GM12875 (cell line): ENCODE data around the gene ALAD.

Experiments
- H3K4me3 ChIP-seq: one replicate; pipeline ENCODE4 v1.5.1; 2011; ENCODE audit warnings: low read depth, low read length, control low read depth
- TF ChIP-seq, protein P1 (sequence below): IDR thresholded peaks from 2 replicates; pipeline ENCODE4 v1.5.1; 2011; ENCODE audit warnings: low read depth, mild to moderate bottlenecking, control low read depth, inconsistent platforms, low read length, moderate library complexity, borderline replicate concordance; ENCODE audit not compliant: insufficient read depth

The ALAD gene

DNA sequence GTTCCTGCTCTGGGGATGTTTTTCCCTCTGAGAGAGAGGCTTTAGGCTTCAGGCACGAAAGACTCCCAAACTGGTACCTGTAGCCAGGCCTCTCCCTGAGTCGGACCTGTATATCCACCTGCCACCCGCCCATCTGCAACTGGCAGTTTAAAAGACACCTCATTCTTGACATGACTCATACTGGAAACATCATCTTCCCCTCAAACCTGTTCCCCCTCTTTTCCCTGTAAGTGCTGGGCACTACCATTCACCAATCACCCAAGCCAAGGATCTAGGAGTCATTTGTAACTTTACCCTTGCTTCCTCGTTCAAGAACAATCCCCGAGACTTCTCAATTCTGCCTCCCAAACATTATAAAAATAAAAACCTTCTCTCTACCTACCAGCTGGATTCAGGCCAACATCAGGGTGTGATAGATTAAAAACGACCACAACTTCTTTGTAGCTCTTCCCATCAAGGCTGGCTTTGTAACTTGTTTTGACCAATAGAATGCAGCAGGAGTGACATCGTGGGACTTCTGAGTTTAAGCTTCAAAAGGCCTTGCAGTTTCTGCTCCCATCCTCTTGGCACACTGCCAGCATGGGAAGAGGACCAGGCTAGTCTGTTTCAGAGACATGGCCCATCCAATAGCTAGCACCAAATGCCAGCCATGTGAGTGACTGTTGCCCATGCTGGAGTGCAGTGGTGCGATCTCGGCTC is 59.2 kb downstream of the ALAD start:
- TF ChIP-seq, protein P1, sequence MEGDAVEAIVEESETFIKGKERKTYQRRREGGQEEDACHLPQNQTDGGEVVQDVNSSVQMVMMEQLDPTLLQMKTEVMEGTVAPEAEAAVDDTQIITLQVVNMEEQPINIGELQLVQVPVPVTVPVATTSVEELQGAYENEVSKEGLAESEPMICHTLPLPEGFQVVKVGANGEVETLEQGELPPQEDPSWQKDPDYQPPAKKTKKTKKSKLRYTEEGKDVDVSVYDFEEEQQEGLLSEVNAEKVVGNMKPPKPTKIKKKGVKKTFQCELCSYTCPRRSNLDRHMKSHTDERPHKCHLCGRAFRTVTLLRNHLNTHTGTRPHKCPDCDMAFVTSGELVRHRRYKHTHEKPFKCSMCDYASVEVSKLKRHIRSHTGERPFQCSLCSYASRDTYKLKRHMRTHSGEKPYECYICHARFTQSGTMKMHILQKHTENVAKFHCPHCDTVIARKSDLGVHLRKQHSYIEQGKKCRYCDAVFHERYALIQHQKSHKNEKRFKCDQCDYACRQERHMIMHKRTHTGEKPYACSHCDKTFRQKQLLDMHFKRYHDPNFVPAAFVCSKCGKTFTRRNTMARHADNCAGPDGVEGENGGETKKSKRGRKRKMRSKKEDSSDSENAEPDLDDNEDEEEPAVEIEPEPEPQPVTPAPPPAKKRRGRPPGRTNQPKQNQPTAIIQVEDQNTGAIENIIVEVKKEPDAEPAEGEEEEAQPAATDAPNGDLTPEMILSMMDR: no peak
- no peak overlapping the region for H3K4me3 ChIP-seq

DNA sequence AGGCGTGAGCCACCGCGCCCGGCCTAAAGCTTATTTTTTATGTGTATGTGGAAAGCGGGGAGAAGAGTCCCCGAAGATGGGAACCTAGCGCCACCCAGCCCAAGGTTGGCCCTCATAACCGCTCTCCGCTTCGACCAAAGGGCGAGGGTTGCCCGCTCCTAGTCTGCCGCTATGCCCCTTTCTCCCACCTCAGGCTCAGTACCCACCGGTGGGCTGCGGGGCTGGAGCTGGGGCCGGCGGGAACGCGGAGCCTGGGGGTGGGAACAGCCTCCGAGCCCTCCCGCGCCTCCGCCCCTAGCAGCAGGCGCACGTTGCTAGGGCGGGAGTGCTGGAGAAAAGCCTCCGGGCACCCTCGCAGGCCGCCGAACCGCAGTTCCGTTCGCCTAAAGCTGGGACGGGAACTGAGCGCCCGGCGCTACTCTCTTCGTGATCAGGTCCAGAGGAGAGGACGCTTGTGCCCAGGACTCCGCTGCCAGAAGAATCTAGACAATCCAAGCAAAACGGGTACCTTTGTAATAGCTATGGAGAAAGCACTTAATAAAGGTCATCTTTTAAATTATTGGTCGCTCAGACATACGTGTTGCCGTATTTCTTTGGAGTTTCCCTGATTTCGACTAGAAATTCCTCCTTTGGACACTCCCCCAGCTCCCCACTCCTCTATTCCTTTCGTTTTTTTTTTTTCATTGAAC is 60.9 kb downstream of the ALAD start, which contains the start of gene WDR31:
TSS of gene WDR31 (minus strand) at position 265 of the 689 bp plus-strand sequence. CDS start 8,253 bp downstream, outside the sequence.
- TF ChIP-seq, protein P1: no peak
- H3K4me3 ChIP-seq: peak within 1 kb of the TSS; percentile 92

DNA sequence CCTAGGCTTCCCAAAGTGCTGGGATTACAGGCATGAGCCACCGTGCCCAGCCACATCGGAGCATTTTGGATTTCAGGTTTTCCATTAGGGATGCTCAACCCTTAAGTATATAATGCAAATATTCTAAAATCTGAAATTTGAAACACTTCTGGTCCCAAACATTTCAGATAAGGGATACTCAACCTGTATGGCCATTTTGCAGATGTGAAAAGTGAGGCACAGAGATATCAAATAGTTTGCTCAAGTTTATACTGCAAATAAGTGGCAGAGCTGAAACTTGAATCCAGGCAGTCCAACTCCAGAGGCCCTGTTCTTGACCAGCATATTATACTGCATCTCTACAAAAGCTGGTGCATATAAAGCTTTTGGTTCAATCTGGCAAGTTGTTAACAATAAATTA is 63.4 kb downstream of the ALAD start:
- TF ChIP-seq, protein P1: no peak
- no peak overlapping the region for H3K4me3 ChIP-seq
